Tibial nerve (tissue), 4 donors: ENCODE measurements around the gene DLX5.
"Not testable (repeated sequence)": the region's sequence is repeated elsewhere in the genome, so short reads cannot be mapped to it uniquely, and the experiment has no call there.

ENCODE experiments used
- CTCF ChIP-seq, 5 experiments: fragments of 200-600 bp in 3 of 5; fragments of 450-650 bp in 2 of 5; sonication (generic) in 3 of 5; IDR thresholded peaks; one replicate each; pipeline ENCODE4 v1.5.1; 2016 to 2019; ENCODE audit warnings: antibody characterized with exemption in 5 of 5, mild to moderate bottlenecking in 3 of 5, moderate library complexity in 2 of 5
- EP300 ChIP-seq, 2 donors: sonication (generic); formaldehyde crosslinking; IDR thresholded peaks; one replicate each; pipeline ENCODE4 v1.6.1; 2017; ENCODE audit warnings: antibody characterized with exemption in 2 of 2, mild to moderate bottlenecking in 1 of 2
- POLR2A ChIP-seq, 2 donors: fragments of 450-650 bp; IDR thresholded peaks; one replicate each; pipeline ENCODE4 v1.6.1; 2017; ENCODE audit warnings: antibody characterized with exemption in 2 of 2, mild to moderate bottlenecking in 2 of 2, moderate library complexity in 2 of 2

- TF ChIP-seq POLR2A, CTCF, EP300 (IDR thresholded peaks at IDR 0.05): not testable (repeated sequence)
Measured at GRCh38 chr7:97072025-97072424, 47.4 kb upstream of the DLX5 start.
